Islet precursor cell (in vitro differentiated cells): Measurements from ENCODE around the gene ZBTB16.

Source experiments
- DNase-seq: peaks from one replicate; pipeline ENCODE4 v3.0.0-alpha.2; 2018

ZBTB16 gene

GRCh38 chr11:114059278-114059983 is at the start of gene ZBTB16:
ZBTB16 (plus strand) TSS chr11:114059711; CDS start chr11:114063301, 3,590 bp downstream.
- peak; percentile 85 for DNase-seq

- DNase-seq, result no peak
Observed at GRCh38 chr11:114010931-114011330, 48.6 kb upstream of the ZBTB16 start.

GRCh38 chr11:114011443-114011842 is 48.1 kb upstream of the ZBTB16 start:
- DNase-seq, result no peak

GRCh38 chr11:114015117-114015516 is 44.4 kb upstream of the ZBTB16 start:
- no peak for DNase-seq

- DNase-seq, result no peak
Observed at GRCh38 chr11:114016986-114017385, 42.5 kb upstream of the ZBTB16 start.

GRCh38 chr11:114017723-114018122 is 41.8 kb upstream of the ZBTB16 start:
- peak; percentile 81 for DNase-seq

- DNase-seq, result no peak
Observed at GRCh38 chr11:114019046-114019445, 40.5 kb upstream of the ZBTB16 start.

- no peak for DNase-seq
Observed at GRCh38 chr11:114019574-114019973, 39.9 kb upstream of the ZBTB16 start.

- no peak for DNase-seq
Observed at GRCh38 chr11:114025329-114025907, 34.1 kb upstream of the ZBTB16 start.

- DNase-seq, result peak; percentile 78
Observed at GRCh38 chr11:114026355-114026754, 33.2 kb upstream of the ZBTB16 start.

GRCh38 chr11:114027391-114027790 is 32.1 kb upstream of the ZBTB16 start:
- no peak for DNase-seq

- DNase-seq, result no peak
Observed at GRCh38 chr11:114027926-114028325, 31.6 kb upstream of the ZBTB16 start.

- DNase-seq, result no peak
Observed at GRCh38 chr11:114031246-114031966, 28.1 kb upstream of the ZBTB16 start.

- no peak for DNase-seq
Observed at GRCh38 chr11:114031967-114032320, 27.6 kb upstream of the ZBTB16 start.

- DNase-seq, result no peak
Observed at GRCh38 chr11:114033066-114033465, 26.4 kb upstream of the ZBTB16 start.

- no peak for DNase-seq
Observed at GRCh38 chr11:114033572-114033971, 25.9 kb upstream of the ZBTB16 start.

GRCh38 chr11:114034956-114035355 is 24.6 kb upstream of the ZBTB16 start:
- no peak for DNase-seq

- DNase-seq, result peak; percentile 96
Observed at GRCh38 chr11:114036147-114036811, 23.2 kb upstream of the ZBTB16 start.

GRCh38 chr11:114036958-114037357 is 22.6 kb upstream of the ZBTB16 start:
- no peak for DNase-seq

GRCh38 chr11:114039551-114039950 is 20.0 kb upstream of the ZBTB16 start:
- DNase-seq, result no peak

- DNase-seq, result peak; percentile 75
Observed at GRCh38 chr11:114040706-114041211, 18.8 kb upstream of the ZBTB16 start.

- no peak for DNase-seq
Observed at GRCh38 chr11:114042234-114042633, 17.3 kb upstream of the ZBTB16 start.
